HCT116 (cell line): ENCODE data around the gene CASTOR1. TPM values are rescaled to one million over a fixed set of nuclear protein-coding genes. Genes with fewer than 3 reads are reported as not detected.
A peak's percentile ranks its signal among the peaks of the same experiment; 100 is the strongest.

Experiments used
- ATAC-seq: fragments of 200-7000 bp; cut with Tn5 transposase; 2 replicates; pipeline ENCODE4 v1.9.1; 2020; ENCODE audit warnings: mild to moderate bottlenecking, moderate library complexity
- BruUV-seq: library from RNA; stranded (reverse); fragments of 400-500 nt; replicated peaks from 2 replicates; lab custom pipeline; 2021; lab: Mats Ljungman, UMichigan
- CTCF ChIA-PET: fragments of 300-600 bp; sonication (Branson Sonifier 250); formaldehyde crosslinking; loops from one replicate; lab custom pipeline; 2021; ENCODE audit warnings: antibody characterized with exemption; lab: Charles Lee
- POLR2A ChIA-PET: fragments of 300-600, 350-600 bp; sonication (Branson Sonifier 250); formaldehyde crosslinking; loops from one replicate; lab custom pipeline; 2021; ENCODE audit warnings: antibody characterized with exemption; lab: Charles Lee
- RAD21 ChIA-PET, 2 experiments: fragments of 300-600 bp; sonication (Branson Sonifier 250); formaldehyde crosslinking; loops; one replicate each; lab custom pipeline; 2023; ENCODE audit warnings: low total read pairs in 2 of 2; ENCODE audit not compliant: uncharacterized antibody in 2 of 2, unreplicated experiment in 2 of 2, low non-redundant PET in 1 of 2; lab: Charles Lee
- DNase-seq: peaks from one replicate; pipeline ENCODE4 v3.0.0-alpha.2; 2010; ENCODE audit warnings: low read depth, low spot score
- H2AFZ ChIP-seq: fragments of 200-600 bp; shearing (Covaris generic), sonication (generic); 2 replicates; pipeline ENCODE4 v1.6.1; 2017; ENCODE audit warnings: low read depth, mixed run types, mixed read lengths, antibody characterized with exemption, low read length; ENCODE audit not compliant: poor library complexity, severe bottlenecking
- H3K27ac ChIP-seq: 2 replicates; pipeline ENCODE4 v1.5.1; 2012; ENCODE audit warnings: low read depth, low read length
- H3K27me3 ChIP-seq: fragments of 200-600 bp; sonication (generic); 2 replicates; pipeline ENCODE4 v1.6.1; 2016; ENCODE audit warnings: mixed run types, low read length, mixed read lengths; ENCODE audit not compliant: insufficient read depth
- H3K36me3 ChIP-seq, 2 experiments: fragments of 200-500 bp in 1 of 2; fragments of 200-600 bp in 1 of 2; sonication (Bioruptor generic) in 1 of 2; sonication (generic) in 1 of 2; 2 replicates each; pipeline versions ENCODE4 v1.5.1 to v1.6.1; 2014 to 2016; ENCODE audit warnings: low read length in 2 of 2, inconsistent platforms in 1 of 2, mixed read lengths in 1 of 2, mixed run types in 1 of 2; ENCODE audit not compliant: insufficient read depth in 2 of 2, control insufficient read depth in 1 of 2
- H3K4me1 ChIP-seq, 2 experiments: fragments of 200-600 bp in 1 of 2; sonication (generic) in 1 of 2; 2 replicates each; pipeline versions ENCODE4 v1.5.1 to v1.6.1; 2012 to 2017; ENCODE audit warnings: low read length in 2 of 2, inconsistent platforms in 1 of 2, mild to moderate bottlenecking in 1 of 2, mixed read lengths in 1 of 2, mixed run types in 1 of 2, moderate library complexity in 1 of 2; ENCODE audit not compliant: insufficient read depth in 2 of 2, control insufficient read depth in 1 of 2
- H3K4me2 ChIP-seq: fragments of 200-600 bp; sonication (generic); 2 replicates; pipeline ENCODE4 v1.6.1; 2017; ENCODE audit warnings: mixed run types, low read length, mixed read lengths
- H3K4me3 ChIP-seq, 2 experiments: fragments of 200-600 bp in 1 of 2; sonication (generic) in 1 of 2; replicated peaks in 1 of 2; 2 replicates each; pipeline ENCODE4 v1.5.1; 2011 to 2016; ENCODE audit warnings: low read length in 2 of 2, control low read depth in 1 of 2, low read depth in 1 of 2, mild to moderate bottlenecking in 1 of 2, mixed read lengths in 1 of 2, mixed run types in 1 of 2
- H3K79me2 ChIP-seq: fragments of 200-600 bp; sonication (generic); 2 replicates; pipeline ENCODE4 v1.6.1; 2017; ENCODE audit warnings: mild to moderate bottlenecking, mixed run types, low read length, moderate library complexity, mixed read lengths; ENCODE audit not compliant: insufficient read depth
- H3K9ac ChIP-seq: fragments of 200-600 bp; sonication (generic); 2 replicates; pipeline ENCODE4 v1.6.1; 2016; ENCODE audit warnings: low read length, mixed read lengths
- H3K9me2 ChIP-seq: fragments of 200-600 bp; sonication (generic), shearing (Covaris generic); 2 replicates; pipeline ENCODE4 v1.6.1; 2017; ENCODE audit warnings: mixed run types, mild to moderate bottlenecking, moderate library complexity; ENCODE audit not compliant: insufficient read depth
- H3K9me3 ChIP-seq, 2 experiments: fragments of 200-500 bp in 1 of 2; fragments of 200-600 bp in 1 of 2; sonication (Bioruptor generic) in 1 of 2; sonication (generic) in 1 of 2; 2 replicates each; pipeline ENCODE4 v1.6.1; 2014 to 2017; ENCODE audit warnings: low read length in 2 of 2, mixed read lengths in 2 of 2, inconsistent platforms in 1 of 2, low read depth in 1 of 2, mild to moderate bottlenecking in 1 of 2, mixed run types in 1 of 2, moderate library complexity in 1 of 2; ENCODE audit not compliant: control insufficient read depth in 1 of 2, insufficient read depth in 1 of 2
- H4K20me1 ChIP-seq: fragments of 200-600 bp; sonication (generic), shearing (Covaris generic); 2 replicates; pipeline ENCODE4 v1.6.1; 2017; ENCODE audit warnings: mixed run types, mild to moderate bottlenecking, moderate library complexity; ENCODE audit not compliant: insufficient read depth
- ELF1 ChIP-seq: IDR thresholded peaks from 2 replicates; pipeline ENCODE4 v1.6.1; 2012; ENCODE audit warnings: low read depth, borderline replicate concordance
- FOSL1 ChIP-seq: IDR thresholded peaks from 2 replicates; pipeline ENCODE4 v1.6.1; 2012; ENCODE audit warnings: low read depth
- RAD21 ChIP-seq: IDR thresholded peaks from 2 replicates; pipeline ENCODE4 v1.6.1; 2012; ENCODE audit warnings: low read depth, mild to moderate bottlenecking
- SP1 ChIP-seq: IDR thresholded peaks from 2 replicates; pipeline ENCODE4 v1.6.1; 2012; ENCODE audit warnings: low read depth
- YY1 ChIP-seq: IDR thresholded peaks from 2 replicates; pipeline ENCODE4 v1.6.1; 2011; ENCODE audit warnings: low read length, low read depth, moderate library complexity, mild to moderate bottlenecking; ENCODE audit not compliant: insufficient replicate concordance; ENCODE audit errors: extremely low read depth
- intact Hi-C: fragments of 100-400 bp; cut with micrococcal nuclease; formaldehyde crosslinking; loops from 2 replicates; pipeline ENCODE4 v1.10.0; 2022
- total RNA-seq: library from RNA; stranded (reverse); gene quantifications from one replicate; pipeline ENCODE4 v1.2.1, GENCODE V29; 2021; ENCODE audit not compliant: unreplicated experiment
- TF ChIP-seq, protein P1 (sequence below), 3 experiments: fragments of 200-600 bp in 1 of 3; sonication (generic) in 1 of 3; IDR thresholded peaks in 2 of 3; conservative IDR thresholded peaks in 1 of 3; 2 replicates each; pipeline ENCODE4 v1.5.1; 2012 to 2017; ENCODE audit warnings: low read depth in 2 of 3, low read length in 2 of 3, antibody characterized with exemption in 1 of 3, borderline replicate concordance in 1 of 3, control low read depth in 1 of 3, mild to moderate bottlenecking in 1 of 3, mixed read lengths in 1 of 3, mixed run types in 1 of 3, moderate library complexity in 1 of 3; ENCODE audit not compliant: insufficient read depth in 1 of 3

CASTOR1 gene
- total RNA-seq, 1 experiment from 2014 or later: 6.5 TPM

DNA sequence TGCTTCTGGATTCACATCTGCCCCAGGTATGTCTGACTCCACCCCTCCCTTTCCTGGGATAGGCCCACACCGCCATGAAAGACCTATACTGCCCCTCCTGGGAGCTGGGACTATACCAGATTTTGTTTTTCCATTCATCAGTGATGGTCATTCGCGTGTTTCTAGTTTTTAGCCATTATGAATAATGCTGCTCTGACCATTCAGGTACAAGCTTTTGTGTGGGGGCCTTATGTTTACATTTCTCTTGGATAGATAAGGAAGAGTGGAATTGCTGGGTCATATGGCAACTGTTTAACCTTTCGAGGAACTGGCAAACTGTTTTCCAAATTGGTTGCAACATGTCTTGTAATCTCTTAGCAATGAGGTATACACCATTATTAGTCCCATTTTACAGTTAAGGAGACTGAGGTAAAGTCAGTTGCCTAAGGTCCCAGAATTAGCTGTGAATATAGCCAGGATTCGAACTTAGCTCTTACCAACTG lies 38.6 kb upstream of the CASTOR1 start:
- Histone ChIP-seq H4K20me1 (no peaks in the 10 kb centered on the region), H3K79me2 (peaks cover 4% of the 10 kb centered on the region; the same call in 1 of the 2 replicates), H2AFZ (no peak overlapping the region), H3K4me3 (peak overlapping the region in 1 of 2 experiments; percentile 61; a peak in 1 of 4 replicates), H3K9me2 (no peaks in the 10 kb centered on the region), H3K9me3 (no peaks in the 10 kb centered on the region), H3K4me2 (peak overlapping the region; percentile 84), H3K27ac (peak overlapping the region; percentile 49; the same call in 1 of the 2 replicates), H3K27me3 (no peaks in the 10 kb centered on the region), H3K9ac (peak overlapping the region; percentile 62), H3K36me3 (peaks cover 1 to 14% of the 10 kb centered on the region in 2 experiments; a peak in 3 of 4 replicates), H3K4me1 (peaks cover 26 to 39% of the 10 kb centered on the region in 2 experiments)
- intact Hi-C loops: loop anchor here (1.0 kb wide), 1 partner anchor 39 kb away; the partner anchor contains the start of gene CASTOR1
- ATAC-seq (peak; percentile 50), DNase-seq (peak; percentile 27)
- no TSS peak for BruUV-seq
- ChIA-PET POLR2A (interaction anchor here (0.6 to 2.1 kb wide), 5 partner anchors 9 to 96 kb away, joined by 3 to 7 read pairs (median 7); partner anchors contain the start of genes CCDC157 and SF3A1), RAD21 (interaction anchor here (1.0 to 3.4 kb wide), 3 partner anchors 29 to 40 kb away, joined by 3 to 21 read pairs (median 16); partner anchors contain the start of genes CCDC157 (in 1 of the 2) and SF3A1 (in 1 of the 2)), CTCF (interaction anchor here (1.0 to 6.4 kb wide), 3 partner anchors 13 to 38 kb away, joined by 3 to 81 read pairs (median 4); partner anchors contain the start of genes CASTOR1, CCDC157 and SF3A1)
- TF ChIP-seq, protein P1, sequence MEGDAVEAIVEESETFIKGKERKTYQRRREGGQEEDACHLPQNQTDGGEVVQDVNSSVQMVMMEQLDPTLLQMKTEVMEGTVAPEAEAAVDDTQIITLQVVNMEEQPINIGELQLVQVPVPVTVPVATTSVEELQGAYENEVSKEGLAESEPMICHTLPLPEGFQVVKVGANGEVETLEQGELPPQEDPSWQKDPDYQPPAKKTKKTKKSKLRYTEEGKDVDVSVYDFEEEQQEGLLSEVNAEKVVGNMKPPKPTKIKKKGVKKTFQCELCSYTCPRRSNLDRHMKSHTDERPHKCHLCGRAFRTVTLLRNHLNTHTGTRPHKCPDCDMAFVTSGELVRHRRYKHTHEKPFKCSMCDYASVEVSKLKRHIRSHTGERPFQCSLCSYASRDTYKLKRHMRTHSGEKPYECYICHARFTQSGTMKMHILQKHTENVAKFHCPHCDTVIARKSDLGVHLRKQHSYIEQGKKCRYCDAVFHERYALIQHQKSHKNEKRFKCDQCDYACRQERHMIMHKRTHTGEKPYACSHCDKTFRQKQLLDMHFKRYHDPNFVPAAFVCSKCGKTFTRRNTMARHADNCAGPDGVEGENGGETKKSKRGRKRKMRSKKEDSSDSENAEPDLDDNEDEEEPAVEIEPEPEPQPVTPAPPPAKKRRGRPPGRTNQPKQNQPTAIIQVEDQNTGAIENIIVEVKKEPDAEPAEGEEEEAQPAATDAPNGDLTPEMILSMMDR (IDR thresholded peaks at IDR 0.05 in 2 of 3, conservative IDR thresholded peaks at IDR 0.05 in 1 of 3; ENCODE audit: borderline replicate concordance in 1 of 3, insufficient read depth in 1 of 3, low read depth in 2 of 3, low read length in 2 of 3): peak; percentile 36 to 66 (median 61); a peak in 5 of 6 replicates
- TF ChIP-seq YY1 (peak; percentile 11), RAD21 (peak; percentile 76), SP1 (0 out of 2 replicates have a peak, but pooled peaks have one; percentile 14), ELF1 (no peak), FOSL1 (no peak)
